IMR-90 (cell line): ENCODE measurements around the gene PITPNC1.

Experiments used
- CEBPB ChIP-seq: IDR thresholded peaks from 2 replicates; pipeline ENCODE4 v1.6.1; 2012; ENCODE audit warnings: low read depth, low read length, improper control_type of control experiment
- CHD1 ChIP-seq: IDR thresholded peaks from 2 replicates; pipeline ENCODE4 v1.6.1; 2012; ENCODE audit warnings: low read depth, low read length, improper control_type of control experiment
- CTCF ChIP-seq: conservative IDR thresholded peaks from 2 replicates; pipeline ENCODE4 v1.5.1; 2012; ENCODE audit warnings: mild to moderate bottlenecking, low read depth, low read length, improper control_type of control experiment
- ELK1 ChIP-seq: fragments of 150-350 bp; IDR thresholded peaks from 2 replicates; pipeline ENCODE4 v1.6.1; 2016; ENCODE audit warnings: low read depth, mild to moderate bottlenecking, low read length, moderate library complexity, borderline replicate concordance
- MXI1 ChIP-seq: IDR thresholded peaks from 2 replicates; pipeline ENCODE4 v1.6.1; 2012; ENCODE audit warnings: low read depth, mild to moderate bottlenecking, low read length, moderate library complexity, borderline replicate concordance
- NFE2L2 ChIP-seq: fragments of 150-350 bp; IDR thresholded peaks from 2 replicates; pipeline ENCODE4 v1.6.1; 2016; ENCODE audit warnings: low read depth, mild to moderate bottlenecking, low read length
- POLR2A ChIP-seq: IDR thresholded peaks from 2 replicates; pipeline ENCODE4 v1.6.1; 2012; ENCODE audit warnings: mild to moderate bottlenecking, low read depth, low read length
- RAD21 ChIP-seq: IDR thresholded peaks from 2 replicates; pipeline ENCODE4 v1.6.1; 2012; ENCODE audit warnings: low read length, improper control_type of control experiment
- RCOR1 ChIP-seq: IDR thresholded peaks from 2 replicates; pipeline ENCODE4 v1.6.1; 2012; ENCODE audit warnings: mild to moderate bottlenecking, low read length, improper control_type of control experiment; ENCODE audit not compliant: insufficient replicate concordance
- RFX5 ChIP-seq: IDR thresholded peaks from 2 replicates; pipeline ENCODE4 v1.8.0; 2012; ENCODE audit warnings: low read depth, mild to moderate bottlenecking, low read length, moderate library complexity
- SMC3 ChIP-seq: fragments of 150-350 bp; IDR thresholded peaks from 2 replicates; pipeline ENCODE4 v1.6.1; 2016; ENCODE audit warnings: low read depth, mild to moderate bottlenecking, antibody characterized with exemption, low read length, moderate library complexity

GRCh38 chr17:67652433-67652832, 275.4 kb downstream of the PITPNC1 start:
- TF ChIP-seq CTCF = no peak
- TF ChIP-seq POLR2A = no peak
- TF ChIP-seq CHD1 = no peak
- no peak for TF ChIP-seq RFX5
- no peak for TF ChIP-seq RAD21
- no peak for TF ChIP-seq NFE2L2
- TF ChIP-seq SMC3 = no peak
- no peak for TF ChIP-seq ELK1
- TF ChIP-seq RCOR1 = no peak
- TF ChIP-seq MXI1 = no peak
- no peak for TF ChIP-seq CEBPB
